Tibial nerve (tissue), 4 donors: Measurements from ENCODE around the gene DSC3.

Experiments
- EP300 ChIP-seq, 2 donors: sonication (generic); formaldehyde crosslinking; IDR thresholded peaks; one replicate each; pipeline ENCODE4 v1.6.1; 2017; ENCODE audit warnings: antibody characterized with exemption in 2 of 2, mild to moderate bottlenecking in 1 of 2
- POLR2A ChIP-seq, 2 donors: fragments of 450-650 bp; IDR thresholded peaks; one replicate each; pipeline ENCODE4 v1.6.1; 2017; ENCODE audit warnings: antibody characterized with exemption in 2 of 2, mild to moderate bottlenecking in 2 of 2, moderate library complexity in 2 of 2
- TF ChIP-seq, protein P1 (sequence below), 5 experiments: fragments of 200-600 bp in 3 of 5; fragments of 450-650 bp in 2 of 5; sonication (generic) in 3 of 5; IDR thresholded peaks; one replicate each; pipeline ENCODE4 v1.5.1; 2016 to 2019; ENCODE audit warnings: antibody characterized with exemption in 5 of 5, mild to moderate bottlenecking in 3 of 5, moderate library complexity in 2 of 5

DNA sequence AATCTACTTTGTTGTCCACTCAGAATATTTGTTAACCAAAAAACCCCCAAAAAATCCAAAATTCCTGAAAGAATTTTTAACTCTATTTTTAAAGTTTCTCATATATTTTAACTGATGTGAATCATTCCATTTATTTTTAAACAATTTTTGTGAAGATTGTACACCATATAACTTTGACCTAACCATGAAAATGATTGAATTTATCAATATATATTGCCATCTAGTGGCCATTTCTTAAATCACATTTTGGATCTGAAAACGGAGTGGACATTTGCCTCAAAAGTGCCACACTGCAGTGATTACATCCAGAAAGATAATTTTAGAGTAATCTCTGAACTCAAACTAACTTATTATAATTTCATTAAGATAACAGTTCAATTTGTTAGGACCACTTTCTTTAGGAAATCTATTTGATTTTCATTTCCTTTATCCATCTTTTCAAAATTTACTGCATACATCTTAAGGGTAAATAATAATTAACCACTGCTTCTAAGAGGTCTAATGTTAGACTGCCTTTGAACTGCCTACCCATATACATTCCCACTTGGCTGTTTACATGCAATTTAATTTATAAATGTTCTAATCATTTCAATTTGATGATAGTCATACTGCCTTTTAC lies 71.1 kb downstream of the DSC3 start:
- TF ChIP-seq EP300 (IDR thresholded peaks at IDR 0.05) (no peak), POLR2A (IDR thresholded peaks at IDR 0.05) (no peak)
- TF ChIP-seq, protein P1, sequence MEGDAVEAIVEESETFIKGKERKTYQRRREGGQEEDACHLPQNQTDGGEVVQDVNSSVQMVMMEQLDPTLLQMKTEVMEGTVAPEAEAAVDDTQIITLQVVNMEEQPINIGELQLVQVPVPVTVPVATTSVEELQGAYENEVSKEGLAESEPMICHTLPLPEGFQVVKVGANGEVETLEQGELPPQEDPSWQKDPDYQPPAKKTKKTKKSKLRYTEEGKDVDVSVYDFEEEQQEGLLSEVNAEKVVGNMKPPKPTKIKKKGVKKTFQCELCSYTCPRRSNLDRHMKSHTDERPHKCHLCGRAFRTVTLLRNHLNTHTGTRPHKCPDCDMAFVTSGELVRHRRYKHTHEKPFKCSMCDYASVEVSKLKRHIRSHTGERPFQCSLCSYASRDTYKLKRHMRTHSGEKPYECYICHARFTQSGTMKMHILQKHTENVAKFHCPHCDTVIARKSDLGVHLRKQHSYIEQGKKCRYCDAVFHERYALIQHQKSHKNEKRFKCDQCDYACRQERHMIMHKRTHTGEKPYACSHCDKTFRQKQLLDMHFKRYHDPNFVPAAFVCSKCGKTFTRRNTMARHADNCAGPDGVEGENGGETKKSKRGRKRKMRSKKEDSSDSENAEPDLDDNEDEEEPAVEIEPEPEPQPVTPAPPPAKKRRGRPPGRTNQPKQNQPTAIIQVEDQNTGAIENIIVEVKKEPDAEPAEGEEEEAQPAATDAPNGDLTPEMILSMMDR (IDR thresholded peaks at IDR 0.05): peak; percentile 24 to 59 (median 42)
